ENCODE data around the gene PMIS2. TPM values are rescaled to one million over a fixed set of nuclear protein-coding genes. Genes with fewer than 3 reads are reported as not detected.

Gene PMIS2
- total and polyA plus RNA-seq, 2 of the 8 experiments (the other 6 are each of a cell fraction or from before 2014, with no cell fraction given) = not detected

DNA sequence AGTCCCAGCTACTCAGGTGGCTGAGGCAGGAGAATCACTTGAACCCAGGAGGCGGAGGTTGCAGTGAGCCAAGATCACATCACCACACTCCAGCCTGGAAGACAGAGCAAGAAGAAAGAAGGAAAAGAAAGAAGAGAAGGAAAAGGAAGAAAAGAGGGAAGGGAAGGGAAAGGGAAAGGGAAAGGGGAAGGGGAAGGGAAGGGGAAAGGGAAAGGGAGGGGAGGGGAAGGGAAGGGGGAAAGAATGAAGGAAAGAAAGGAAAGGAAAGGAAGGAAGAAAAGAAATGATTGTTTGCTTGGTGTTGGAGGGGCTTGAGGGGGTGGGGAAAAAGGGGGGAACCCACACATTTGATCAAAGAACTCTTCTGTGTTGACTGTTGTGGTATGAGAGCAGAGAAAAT lies 10.0 kb downstream of the PMIS2 start:
- ChIA-PET CTCF (ENCODE audit: partially characterized antibody) (interaction anchor here (0.7 kb wide), 1 partner anchor 80 kb away, joined by 5 read pairs; no protein-coding TSS in a partner anchor), POLR2A (ENCODE audit: partially characterized antibody) (interaction anchor here (1.5 to 4.0 kb wide), 2 partner anchors 10 to 15 kb away, joined by 6 to 16 read pairs; partner anchors contain the start of gene HAUS5)
- Histone ChIP-seq H3K4me3 (ENCODE audit: extremely low read depth in 1 of 4, insufficient read depth in 2 of 4, low read depth in 3 of 4, low read length in 4 of 4) (no peak overlapping the region), H4K8ac (ENCODE audit: extremely low read depth, insufficient read depth, low read length) (no peak overlapping the region), H3K9me3 (ENCODE audit: insufficient read depth in 2 of 2, low read depth in 1 of 2, low read length in 1 of 2) (no peaks in the 10 kb centered on the region), H2BK120ac (replicated peaks; ENCODE audit: low read depth, low read length) (no peak overlapping the region), H2BK20ac (ENCODE audit: low read length) (no peak overlapping the region), H3K4me1 (replicated peaks in 1 of 4; ENCODE audit: control insufficient read depth in 3 of 4, insufficient read depth in 4 of 4, low read length in 3 of 4) (no peaks in the 10 kb centered on the region), H4K5ac (ENCODE audit: insufficient read length, low read depth, low read length) (no peak overlapping the region), H3K36me3 (ENCODE audit: control insufficient read depth in 2 of 4, insufficient read depth in 4 of 4, low read length in 3 of 4) (no peaks in the 10 kb centered on the region), H3K23ac (ENCODE audit: insufficient read length) (no peak overlapping the region), H3K27me3 (replicated peaks in 1 of 4; ENCODE audit: control insufficient read depth in 3 of 4, extremely low read depth in 1 of 4, insufficient read depth in 3 of 4, low read length in 3 of 4) (peaks cover 0 to 3% (median 0%) of the 10 kb centered on the region in 4 experiments; a peak in 3 of 7 replicates), H3K79me2 (ENCODE audit: control insufficient read depth in 1 of 2, insufficient read depth in 2 of 2, low read length in 2 of 2) (no peaks in the 10 kb centered on the region), H3K9ac (replicated peaks in 1 of 4; ENCODE audit: extremely low read depth in 1 of 4, low read depth in 3 of 4, low read length in 3 of 4) (no peak overlapping the region), H2AK5ac (ENCODE audit: low read depth, low read length) (no peak overlapping the region), H3K23me2 (ENCODE audit: low read depth, low read length) (no peaks in the 10 kb centered on the region; the same call in 1 of the 2 replicates), H3K27ac (ENCODE audit: low read depth, low read length) (no peak overlapping the region), H2BK12ac (ENCODE audit: low read depth, low read length) (no peak overlapping the region), H4K91ac (replicated peaks; ENCODE audit: insufficient read length, low read length) (no peak overlapping the region), H3K18ac (ENCODE audit: extremely low read depth, low read length) (no peak overlapping the region), H4K20me1 (replicated peaks in 1 of 2; ENCODE audit: control insufficient read depth in 1 of 2, insufficient read depth in 2 of 2, low read length in 2 of 2) (no peaks in the 10 kb centered on the region), H3K56ac (replicated peaks; ENCODE audit: insufficient read length, low read depth, low read length) (no peak overlapping the region), H2BK5ac (ENCODE audit: low read depth, low read length) (no peak overlapping the region), H3K14ac (ENCODE audit: insufficient read length) (no peak overlapping the region), H3K4ac (replicated peaks; ENCODE audit: insufficient read length, low read depth, low read length) (no peak overlapping the region), H3K4me2 (ENCODE audit: insufficient read depth in 1 of 2, low read depth in 2 of 2, low read length in 2 of 2) (no peak overlapping the region), H2AFZ (ENCODE audit: low read length) (no peak overlapping the region), H3K79me1 (ENCODE audit: low read depth, low read length) (no peaks in the 10 kb centered on the region), H2BK15ac (ENCODE audit: low read length) (no peak overlapping the region)
- TF ChIP-seq POLR2AphosphoS5 (IDR thresholded peaks at IDR 0.05; ENCODE audit: low read depth, low read length) = no peak
- no peak for TF ChIP-seq TAF7 (optimal IDR thresholded peaks at IDR 0.05; ENCODE audit: borderline replicate concordance, low read depth, low read length)
- TF ChIP-seq BCL11A (IDR thresholded peaks at IDR 0.05; ENCODE audit: low read depth in 2 of 2, low read length in 2 of 2) = no peak
- no peak for TF ChIP-seq CREB1 (IDR thresholded peaks at IDR 0.05)
- no peak for TF ChIP-seq POLR2A (IDR thresholded peaks at IDR 0.05; ENCODE audit: control extremely low read depth in 1 of 2, low read depth in 2 of 2, low read length in 2 of 2)
- no peak for TF ChIP-seq SP2 (IDR thresholded peaks at IDR 0.05; ENCODE audit: low read length)
- DNase-seq (ENCODE audit: low read depth in 1 of 2, low spot score in 2 of 2) = no peak
- 67% methylated on average over 1 of the region's 1 CpG; no CpG with 5 or more reads in 1 of the 2 experiments for WGBS, 2 experiments (ENCODE audit: extremely low coverage in 1 of 2, insufficient coverage in 1 of 2, insufficient read length in 1 of 2, insufficient replicate concordance in 2 of 2, low coverage in 1 of 2, low lambda C conversion rate in 2 of 2, missing lambda C conversion rate in 1 of 2)
- FAIRE-seq = no peak
